GM12872 (cell line): ENCODE results near the gene SLC9A3.
A peak's percentile ranks its signal among the peaks of the same experiment; 100 is the strongest.

Source experiments
- TF ChIP-seq, protein P1 (sequence below): IDR thresholded peaks from 3 replicates; pipeline ENCODE4 v1.5.1; 2011; ENCODE audit warnings: low read depth, mild to moderate bottlenecking, low read length, moderate library complexity; ENCODE audit not compliant: insufficient read depth

SLC9A3 gene

DNA sequence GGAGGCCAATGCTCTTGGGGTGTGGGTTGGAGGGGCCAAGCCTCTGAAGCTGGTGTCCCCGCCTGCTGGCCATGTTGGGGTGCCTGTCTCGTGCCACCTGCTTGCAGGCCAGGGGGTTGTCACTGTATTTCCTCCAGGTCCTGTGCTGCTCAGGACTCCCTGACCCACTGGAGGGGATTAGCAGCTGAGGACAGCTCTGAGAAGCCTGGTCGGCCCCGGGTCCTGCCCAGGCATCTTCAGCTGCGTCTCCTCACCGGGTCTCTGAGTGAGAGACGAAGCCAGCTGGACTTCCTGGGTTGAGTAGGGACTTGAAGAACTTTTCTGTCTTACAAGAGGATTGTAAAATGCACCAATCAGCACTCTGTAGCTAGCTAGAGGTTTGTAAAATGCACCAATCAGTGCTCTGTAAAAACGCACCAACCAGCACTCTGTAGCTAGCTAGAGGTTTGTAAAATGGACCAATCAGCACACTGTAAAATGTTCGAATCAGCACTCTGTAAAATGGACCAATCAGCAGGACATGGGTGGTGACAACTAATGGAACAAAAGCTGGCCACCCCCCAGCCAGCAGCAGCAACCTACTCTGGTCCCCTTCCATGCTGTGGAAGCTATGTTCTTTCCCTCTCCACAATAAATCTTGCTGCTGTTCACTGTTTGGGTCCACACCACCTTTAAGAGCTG is 20.6 kb upstream of the SLC9A3 start:
- TF ChIP-seq, protein P1, sequence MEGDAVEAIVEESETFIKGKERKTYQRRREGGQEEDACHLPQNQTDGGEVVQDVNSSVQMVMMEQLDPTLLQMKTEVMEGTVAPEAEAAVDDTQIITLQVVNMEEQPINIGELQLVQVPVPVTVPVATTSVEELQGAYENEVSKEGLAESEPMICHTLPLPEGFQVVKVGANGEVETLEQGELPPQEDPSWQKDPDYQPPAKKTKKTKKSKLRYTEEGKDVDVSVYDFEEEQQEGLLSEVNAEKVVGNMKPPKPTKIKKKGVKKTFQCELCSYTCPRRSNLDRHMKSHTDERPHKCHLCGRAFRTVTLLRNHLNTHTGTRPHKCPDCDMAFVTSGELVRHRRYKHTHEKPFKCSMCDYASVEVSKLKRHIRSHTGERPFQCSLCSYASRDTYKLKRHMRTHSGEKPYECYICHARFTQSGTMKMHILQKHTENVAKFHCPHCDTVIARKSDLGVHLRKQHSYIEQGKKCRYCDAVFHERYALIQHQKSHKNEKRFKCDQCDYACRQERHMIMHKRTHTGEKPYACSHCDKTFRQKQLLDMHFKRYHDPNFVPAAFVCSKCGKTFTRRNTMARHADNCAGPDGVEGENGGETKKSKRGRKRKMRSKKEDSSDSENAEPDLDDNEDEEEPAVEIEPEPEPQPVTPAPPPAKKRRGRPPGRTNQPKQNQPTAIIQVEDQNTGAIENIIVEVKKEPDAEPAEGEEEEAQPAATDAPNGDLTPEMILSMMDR, result 0 out of 3 replicates have a peak, but pooled peaks have one; percentile 7

DNA sequence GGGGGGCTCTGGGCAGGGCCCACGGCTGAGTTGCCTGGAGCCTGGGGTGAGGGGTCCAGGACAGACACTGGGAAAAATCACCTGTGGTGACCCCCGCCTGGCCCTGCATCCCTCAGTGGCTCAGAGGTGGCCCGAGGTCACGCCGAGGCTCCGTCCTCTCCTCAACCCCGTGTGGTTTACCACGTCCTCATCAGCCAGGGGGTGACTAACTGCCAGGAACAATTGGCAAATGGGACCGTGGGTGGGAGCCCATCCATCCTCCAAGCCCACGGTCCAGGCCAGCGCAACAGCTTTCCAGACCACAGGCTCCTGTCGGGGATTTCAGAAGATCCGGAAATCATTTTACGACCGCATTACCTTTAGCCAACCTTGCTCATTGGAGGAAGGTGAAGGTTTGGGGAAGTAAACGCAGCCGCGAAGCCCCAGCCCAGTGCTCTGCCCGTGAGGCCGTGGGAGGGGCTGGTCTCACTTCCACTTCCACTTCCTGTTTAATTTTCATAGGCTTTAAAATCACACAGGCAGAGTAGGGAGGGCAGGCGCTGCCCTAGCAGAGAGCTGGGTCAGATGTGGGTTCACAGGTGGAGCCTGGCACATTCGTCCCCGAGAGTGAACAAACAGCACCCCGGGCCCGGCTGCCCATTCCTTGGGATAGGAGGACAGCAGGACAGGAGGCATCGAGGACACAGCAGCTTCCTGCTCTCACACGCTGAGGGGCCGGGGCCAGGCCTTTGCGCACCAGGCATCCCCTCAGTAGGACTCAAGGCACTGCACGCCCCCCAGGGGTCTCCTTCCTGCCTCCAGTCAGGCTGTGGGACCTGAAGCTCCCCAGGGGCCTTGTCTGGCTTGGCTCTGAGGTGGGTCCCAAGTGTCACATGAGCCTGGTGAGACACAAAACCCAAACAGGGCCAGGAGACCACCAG is 19.8 kb upstream of the SLC9A3 start:
- TF ChIP-seq, protein P1, result no peak

DNA sequence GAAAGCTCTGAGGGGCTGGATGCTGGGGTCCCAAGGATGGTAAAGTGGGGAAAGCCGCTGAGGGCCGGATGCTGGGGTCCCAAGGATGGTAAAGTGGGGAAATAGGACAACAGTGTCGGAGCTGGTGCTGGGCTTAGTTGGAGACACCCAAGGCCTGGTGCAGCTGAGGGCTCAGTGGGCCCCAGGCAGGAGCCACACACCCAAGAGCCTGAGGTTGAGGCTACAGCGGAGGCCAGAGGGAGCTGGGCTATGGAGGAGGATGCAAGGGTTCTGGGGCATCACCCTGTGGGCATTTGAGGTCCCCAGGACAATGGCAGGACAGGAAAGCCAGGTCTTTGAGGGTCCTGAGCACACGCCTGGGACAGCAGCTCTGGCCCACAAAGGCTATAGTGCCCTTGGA is 19.1 kb upstream of the SLC9A3 start:
- TF ChIP-seq, protein P1, result no peak

DNA sequence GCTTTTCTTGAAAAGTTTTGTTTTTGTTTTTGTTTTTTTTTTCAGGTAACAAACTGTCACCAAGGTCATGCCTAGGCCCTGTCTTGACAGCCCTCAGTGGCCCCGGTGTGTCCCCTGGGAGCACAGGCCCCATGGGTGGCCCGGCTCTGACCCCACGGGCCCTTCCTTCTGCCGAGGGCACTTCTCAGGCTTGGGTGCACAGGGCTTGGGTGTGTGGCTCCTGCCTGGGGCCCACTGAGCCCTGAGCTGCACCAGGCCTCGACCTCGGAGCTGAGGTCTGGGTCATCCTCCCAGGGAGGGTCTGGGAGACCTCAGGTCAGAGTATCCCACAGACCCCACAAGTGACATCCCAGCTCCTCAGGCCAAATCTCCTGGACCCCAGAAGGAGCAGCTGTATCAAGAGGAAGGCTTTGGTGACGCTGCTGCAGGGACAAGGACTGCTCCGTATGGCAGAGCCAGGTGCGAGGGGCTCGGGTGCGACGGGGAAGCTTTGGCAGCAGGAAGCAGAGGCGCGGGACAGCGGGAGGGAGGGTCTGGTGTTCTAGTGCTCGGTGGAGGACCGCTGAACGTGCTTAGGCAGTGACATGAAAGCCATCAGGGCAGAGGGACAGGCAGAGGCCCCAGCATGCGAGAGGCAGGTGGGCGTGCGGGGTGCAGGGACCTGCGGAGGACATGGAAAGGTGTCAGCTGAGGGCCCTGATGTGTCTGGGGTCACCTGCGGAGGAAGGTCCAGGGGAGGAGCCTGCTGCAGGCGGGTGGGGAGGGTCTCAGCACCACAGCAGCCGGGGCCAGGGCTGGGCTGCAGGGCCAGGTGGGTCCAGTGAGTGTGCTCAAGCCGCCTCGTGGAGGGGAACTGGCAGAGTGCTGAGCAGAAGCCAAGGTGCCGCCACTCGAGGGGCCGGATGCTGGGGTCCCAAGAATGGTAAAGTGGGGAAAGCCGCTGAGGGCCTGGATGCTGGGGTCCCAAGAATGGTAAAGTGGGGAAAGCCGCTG is 18.4 kb upstream of the SLC9A3 start:
- TF ChIP-seq, protein P1, result no peak

DNA sequence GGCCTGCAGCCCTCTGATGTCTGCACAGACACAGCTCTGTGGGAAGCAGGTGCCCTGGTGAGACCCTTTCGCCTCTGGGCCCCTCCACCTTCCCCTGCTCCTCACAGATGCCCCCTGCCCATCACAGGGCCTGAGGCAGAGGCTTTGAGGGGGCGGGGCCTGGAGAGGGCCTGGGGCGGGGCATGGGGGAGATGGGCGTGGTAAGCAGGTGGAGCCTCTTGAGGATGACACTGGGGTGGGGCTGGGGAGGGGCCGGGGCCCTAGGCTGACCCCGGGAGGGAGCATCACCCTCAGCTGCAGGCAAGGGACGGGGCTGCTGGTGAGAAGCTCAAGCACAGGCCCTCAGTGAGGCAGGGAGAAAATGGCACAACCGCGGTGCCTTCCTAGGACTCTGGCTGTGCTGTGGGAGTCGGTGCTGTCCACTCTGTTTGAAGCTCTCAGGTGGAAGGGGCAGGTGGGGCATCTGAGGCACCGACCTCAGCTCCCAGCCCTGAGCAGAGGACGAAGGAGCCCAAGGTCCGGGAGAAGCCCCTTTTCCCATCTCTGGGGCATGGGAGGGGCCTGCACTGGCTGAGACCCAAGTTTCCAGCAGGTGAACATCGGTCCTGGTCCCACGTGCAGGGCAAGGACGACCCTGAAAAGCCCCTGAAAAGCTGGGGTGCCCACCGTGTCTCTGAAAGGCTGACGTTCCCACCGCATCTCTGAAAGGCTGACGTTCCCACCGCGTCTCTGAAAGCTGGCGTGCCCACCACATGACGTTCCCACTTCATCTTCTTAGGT is 17.5 kb upstream of the SLC9A3 start:
- TF ChIP-seq, protein P1, result no peak

DNA sequence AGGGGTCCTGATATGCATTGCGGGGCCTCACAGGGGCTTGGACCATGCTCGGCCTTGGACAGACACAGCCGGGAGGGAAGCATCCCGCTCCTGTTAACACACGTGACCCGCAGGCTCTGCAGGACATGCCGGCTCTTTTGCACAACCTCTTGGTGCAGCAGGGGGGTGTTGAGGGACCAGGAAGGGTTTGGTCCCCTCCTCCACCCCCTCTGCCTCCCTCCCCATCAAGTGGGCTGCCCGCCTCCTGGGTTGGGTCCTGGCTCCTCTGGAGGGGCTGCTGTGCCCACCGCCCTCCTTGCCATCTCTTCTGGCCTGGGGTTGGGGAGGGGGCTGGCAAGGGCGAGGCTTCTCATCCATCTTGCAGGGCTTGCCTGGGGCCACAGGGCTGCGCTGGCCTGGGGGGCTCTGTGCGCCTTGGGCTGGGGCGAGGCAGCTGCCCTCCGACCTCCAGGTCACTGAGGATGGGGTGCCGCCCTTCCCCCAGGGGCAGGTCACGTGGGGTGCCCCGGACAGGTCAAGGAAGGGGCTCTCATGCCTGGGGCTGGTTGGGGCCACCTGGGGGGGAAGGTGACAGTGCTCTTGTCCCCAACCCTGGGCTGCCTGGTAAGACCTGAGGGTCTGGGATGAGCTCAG is 16.8 kb upstream of the SLC9A3 start:
- TF ChIP-seq, protein P1, result no peak
